Lower leg skin (tissue), 3 donors: ENCODE data around the gene TRAF3IP1.

Experiments used
- POLR2A ChIP-seq, 2 donors: fragments of 450-650 bp; IDR thresholded peaks; one replicate each; pipeline ENCODE4 v1.6.1; 2016 to 2017; ENCODE audit warnings: antibody characterized with exemption in 2 of 2, mild to moderate bottlenecking in 1 of 2, moderate library complexity in 1 of 2
- TF ChIP-seq, protein P1 (sequence below), 3 donors: fragments of 450-650 bp; IDR thresholded peaks; one replicate each; pipeline ENCODE4 v1.5.1; 2016; ENCODE audit warnings: antibody characterized with exemption in 3 of 3, mild to moderate bottlenecking in 3 of 3, moderate library complexity in 2 of 3

GRCh38 chr2:238380336-238380735 is 60.0 kb downstream of the TRAF3IP1 start:
- no peak for TF ChIP-seq POLR2A (IDR thresholded peaks at IDR 0.05)
- TF ChIP-seq, protein P1, sequence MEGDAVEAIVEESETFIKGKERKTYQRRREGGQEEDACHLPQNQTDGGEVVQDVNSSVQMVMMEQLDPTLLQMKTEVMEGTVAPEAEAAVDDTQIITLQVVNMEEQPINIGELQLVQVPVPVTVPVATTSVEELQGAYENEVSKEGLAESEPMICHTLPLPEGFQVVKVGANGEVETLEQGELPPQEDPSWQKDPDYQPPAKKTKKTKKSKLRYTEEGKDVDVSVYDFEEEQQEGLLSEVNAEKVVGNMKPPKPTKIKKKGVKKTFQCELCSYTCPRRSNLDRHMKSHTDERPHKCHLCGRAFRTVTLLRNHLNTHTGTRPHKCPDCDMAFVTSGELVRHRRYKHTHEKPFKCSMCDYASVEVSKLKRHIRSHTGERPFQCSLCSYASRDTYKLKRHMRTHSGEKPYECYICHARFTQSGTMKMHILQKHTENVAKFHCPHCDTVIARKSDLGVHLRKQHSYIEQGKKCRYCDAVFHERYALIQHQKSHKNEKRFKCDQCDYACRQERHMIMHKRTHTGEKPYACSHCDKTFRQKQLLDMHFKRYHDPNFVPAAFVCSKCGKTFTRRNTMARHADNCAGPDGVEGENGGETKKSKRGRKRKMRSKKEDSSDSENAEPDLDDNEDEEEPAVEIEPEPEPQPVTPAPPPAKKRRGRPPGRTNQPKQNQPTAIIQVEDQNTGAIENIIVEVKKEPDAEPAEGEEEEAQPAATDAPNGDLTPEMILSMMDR (IDR thresholded peaks at IDR 0.05), result no peak
